GM19193 (cell line): ENCODE data around the gene CEBPG.

Source experiments
- POLR2A ChIP-seq: IDR thresholded peaks from 4 replicates; pipeline ENCODE4 v1.6.1; 2011; ENCODE audit not compliant: insufficient read depth, insufficient read length; ENCODE audit errors: extremely low read depth

Gene CEBPG

DNA sequence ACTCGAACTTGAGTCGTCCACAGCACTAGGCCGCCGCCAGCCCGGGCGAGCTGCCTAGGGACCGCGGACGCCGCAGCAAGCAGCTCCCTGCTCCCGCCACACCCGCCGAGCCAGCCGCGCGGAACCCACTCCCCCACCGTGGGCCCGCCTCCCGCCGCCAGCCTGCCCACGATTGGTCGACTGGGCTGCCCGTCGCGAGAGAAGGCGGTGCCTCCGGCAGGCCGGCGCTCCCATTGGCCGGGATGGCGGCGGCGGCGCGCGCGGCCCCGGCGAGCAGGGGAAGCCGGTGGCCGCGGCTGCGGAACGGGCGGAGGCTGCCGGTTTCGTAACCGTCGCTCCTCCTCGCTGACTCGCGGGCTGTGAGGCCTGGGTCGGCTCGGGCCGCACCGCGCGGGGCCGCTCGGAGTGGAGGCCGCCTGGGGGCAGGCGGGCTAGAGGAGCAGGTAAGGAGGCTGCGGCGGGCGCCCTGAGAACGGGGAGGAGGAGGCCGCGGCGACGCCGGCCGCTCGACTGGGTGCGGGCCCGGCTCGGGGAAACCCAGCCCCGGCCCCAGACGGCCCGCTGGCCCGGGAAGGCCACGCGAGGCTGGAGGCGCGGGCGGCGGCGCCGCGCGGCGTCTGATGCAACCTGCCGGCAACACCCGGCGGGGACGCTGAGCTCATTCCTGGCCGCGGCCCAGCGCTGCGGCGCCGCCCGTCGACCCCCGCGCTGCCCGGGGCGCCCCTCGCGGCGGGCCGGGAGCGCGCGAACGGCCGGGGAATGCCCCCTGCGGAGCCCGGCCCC lies at the start of gene CEBPG:
Gene CEBPG (plus strand): TSS at position 257 of the 783 bp plus-strand sequence. CDS start 5,531 bp downstream, outside the sequence.
- TF ChIP-seq POLR2A: peak; percentile 89

DNA sequence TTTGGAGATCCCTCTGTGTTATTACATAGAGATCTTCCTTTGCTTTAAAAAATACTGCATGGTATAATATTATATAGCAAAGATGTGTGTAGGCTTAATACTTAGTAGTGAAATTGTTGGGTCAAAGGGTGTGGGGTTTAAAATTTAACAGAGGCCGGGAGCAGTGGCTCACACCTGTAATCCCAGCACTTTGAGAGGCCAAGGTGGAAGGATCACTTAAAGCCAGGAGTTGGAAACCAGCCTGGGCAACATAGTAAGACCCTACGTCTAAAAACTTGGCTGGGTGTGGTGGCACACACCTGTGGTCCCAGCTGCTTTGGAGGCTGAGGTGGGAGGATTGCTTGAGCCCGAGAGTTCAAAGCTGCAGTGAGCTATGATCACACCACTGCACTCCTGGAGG lies 48.9 kb upstream of the CEBPG start:
- TF ChIP-seq POLR2A: no peak

- TF ChIP-seq POLR2A: no peak
Measured at GRCh38 chr19:33325920-33326319, 47.6 kb upstream of the CEBPG start.

GRCh38 chr19:33329060-33329459 lies 44.4 kb upstream of the CEBPG start:
- no peak for TF ChIP-seq POLR2A

DNA sequence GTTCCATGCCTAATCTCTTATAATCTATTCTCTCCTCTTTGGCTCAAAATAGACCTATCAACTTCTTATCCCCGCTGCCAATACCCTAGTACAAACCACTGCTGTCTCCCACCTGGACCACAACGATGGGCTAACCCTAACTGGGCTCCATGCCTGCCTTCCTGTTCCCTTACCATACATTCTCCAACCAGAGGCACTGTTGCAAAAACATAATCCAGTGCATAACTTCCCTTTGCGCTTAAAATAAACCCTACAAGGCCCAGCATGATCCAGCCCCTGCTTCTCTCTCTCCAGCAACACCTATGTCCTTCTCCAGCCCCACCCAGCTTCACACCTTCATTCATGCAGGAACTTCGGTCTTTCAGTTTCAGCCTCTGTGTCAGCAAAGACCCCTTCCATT lies 43.8 kb upstream of the CEBPG start:
- TF ChIP-seq POLR2A: no peak

GRCh38 chr19:33332248-33332647 lies 41.3 kb upstream of the CEBPG start:
- no peak for TF ChIP-seq POLR2A

DNA sequence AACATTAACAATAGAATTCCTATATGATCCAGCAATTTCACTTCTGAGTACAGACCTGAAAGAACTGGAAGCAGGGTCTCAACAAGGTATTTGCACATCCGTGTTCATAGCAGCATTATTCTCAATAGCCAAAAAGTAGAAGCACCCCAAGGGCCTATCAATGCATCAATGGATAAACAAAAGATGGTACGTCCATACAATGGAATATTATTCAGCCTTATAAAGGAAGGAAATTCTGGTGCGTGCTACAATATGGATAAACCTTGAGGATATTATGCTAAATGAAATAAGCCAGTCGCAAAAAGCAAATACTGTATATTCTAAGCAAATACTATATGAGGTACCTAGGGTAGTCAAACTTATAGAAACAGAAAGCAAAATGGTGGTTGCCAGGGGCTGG lies 40.4 kb upstream of the CEBPG start:
- no peak for TF ChIP-seq POLR2A

DNA sequence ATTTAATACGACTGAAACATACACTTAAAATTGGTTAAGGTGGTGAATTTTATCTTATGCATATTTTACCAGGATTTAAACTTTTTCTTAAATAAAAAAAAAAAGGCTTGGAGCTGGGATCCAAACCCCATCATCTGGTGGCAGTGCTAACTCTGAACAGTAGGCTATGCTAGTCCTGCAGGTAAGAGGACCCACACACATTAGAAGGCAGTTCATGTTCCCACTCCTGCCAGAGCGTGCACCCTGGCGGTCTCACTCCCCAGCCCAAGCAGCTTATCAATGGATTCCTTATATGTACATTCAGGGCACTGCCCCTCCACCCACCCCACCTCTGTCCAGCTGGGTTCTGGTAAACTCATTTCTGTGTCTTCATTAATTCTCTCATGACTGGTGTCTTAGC lies 39.9 kb upstream of the CEBPG start:
- no peak for TF ChIP-seq POLR2A

DNA sequence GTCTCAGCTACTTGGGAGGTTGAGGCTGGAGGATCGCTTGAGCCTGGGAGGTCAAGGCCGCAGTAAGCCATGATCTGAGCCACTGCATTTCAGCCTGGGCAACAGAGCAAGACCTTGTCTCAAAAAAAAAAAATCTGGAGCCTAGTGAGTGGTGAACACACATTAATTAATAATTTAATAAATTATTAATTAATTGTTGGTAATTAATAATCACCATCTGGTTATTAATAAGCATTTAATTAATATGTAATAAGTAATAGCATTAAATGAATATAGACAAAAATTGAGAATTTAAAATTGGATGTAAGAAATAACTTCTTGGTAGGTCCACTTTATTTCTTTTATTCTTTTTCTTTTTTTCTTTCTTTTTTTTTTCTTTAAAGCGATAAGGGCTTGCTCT lies 39.2 kb upstream of the CEBPG start:
- no peak for TF ChIP-seq POLR2A

DNA sequence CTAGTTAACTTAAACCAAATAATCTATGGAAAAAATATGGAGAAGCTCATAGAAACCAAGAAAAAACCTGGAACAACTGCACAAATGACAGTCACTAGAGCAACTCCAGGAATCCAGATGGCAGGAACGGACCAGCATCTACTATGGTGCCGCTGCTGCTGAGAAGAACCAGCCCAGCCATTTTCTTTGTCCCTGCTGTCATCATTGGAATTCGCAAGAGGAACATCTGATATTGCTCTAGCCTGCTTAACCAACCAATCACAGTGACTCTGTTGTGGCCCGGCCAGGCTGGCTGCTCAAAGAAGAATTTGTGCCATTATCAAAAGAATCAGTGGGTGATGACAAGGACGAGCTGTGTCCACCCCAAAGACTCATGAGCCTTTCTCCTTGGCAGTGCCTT lies 38.1 kb upstream of the CEBPG start:
- TF ChIP-seq POLR2A: no peak

- TF ChIP-seq POLR2A: no peak
Measured at GRCh38 chr19:33339016-33339984, 34.2 kb upstream of the CEBPG start.

- no peak for TF ChIP-seq POLR2A
Measured at GRCh38 chr19:33340991-33341390, 32.5 kb upstream of the CEBPG start.

GRCh38 chr19:33343301-33343700 lies 30.2 kb upstream of the CEBPG start:
- no peak for TF ChIP-seq POLR2A

DNA sequence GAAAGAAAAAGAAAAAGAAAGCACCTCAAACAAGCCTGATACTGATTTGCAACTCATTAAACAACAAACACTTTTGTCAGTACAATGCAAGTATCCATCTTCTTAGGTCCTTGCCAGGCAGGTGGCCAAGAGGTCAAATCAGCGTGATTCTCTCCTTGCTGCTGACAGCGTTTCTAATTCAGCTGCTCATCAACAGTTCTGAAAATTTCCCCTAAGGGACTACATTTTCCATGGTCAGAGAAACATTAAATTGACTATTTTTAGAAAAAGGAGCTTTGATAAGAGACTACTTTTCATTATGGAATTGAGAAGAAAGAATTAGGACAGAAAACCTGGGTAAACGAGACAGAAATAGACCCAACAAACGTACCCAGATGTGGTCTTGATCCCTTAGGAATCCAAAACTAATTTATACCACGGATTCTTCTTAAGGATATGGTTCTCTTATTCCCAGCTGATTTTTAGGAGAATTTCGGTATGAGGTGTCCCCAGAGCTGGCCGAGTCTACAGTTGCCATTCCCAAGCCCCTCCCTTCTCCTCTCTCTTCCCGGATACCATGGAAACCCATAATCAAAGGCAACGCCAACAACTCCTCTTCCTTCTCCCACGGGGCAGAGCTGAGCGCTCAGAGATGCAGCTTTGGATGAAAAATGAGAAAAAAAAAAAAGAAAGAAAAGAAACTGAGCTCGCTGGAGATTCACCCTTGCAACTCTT lies 29.5 kb upstream of the CEBPG start:
- no peak for TF ChIP-seq POLR2A

DNA sequence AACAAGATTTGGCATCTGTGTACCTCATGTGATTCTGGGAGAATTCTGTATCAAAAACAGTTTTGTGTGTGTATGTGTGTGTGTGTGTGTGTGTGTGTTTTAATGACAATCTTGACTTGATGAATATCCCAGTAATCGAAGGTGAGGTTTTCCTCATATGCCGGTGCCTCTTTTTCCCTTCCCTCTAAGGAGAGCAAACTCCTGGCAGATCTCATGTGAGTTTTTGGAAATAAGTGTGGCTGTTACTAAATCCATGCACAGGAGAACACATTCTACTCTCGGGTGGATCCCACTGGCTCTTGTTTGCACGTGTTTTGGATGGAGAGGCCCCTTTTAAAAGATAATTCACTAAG lies 29.0 kb upstream of the CEBPG start:
- no peak for TF ChIP-seq POLR2A
